Subcutaneous abdominal adipose tissue (tissue), 5 donors: ENCODE results near the gene SHROOM4.

Source experiments
- H3K27ac ChIP-seq: one replicate; pipeline ENCODE4 v1.7.0; 2013; ENCODE audit warnings: low read depth, mild to moderate bottlenecking, inconsistent platforms, low read length, moderate library complexity
- H3K27me3 ChIP-seq, 5 donors: one replicate each; pipeline ENCODE4 v1.7.0; 2013; ENCODE audit warnings: low read length in 5 of 5, inconsistent platforms in 1 of 5; ENCODE audit not compliant: control insufficient read depth in 5 of 5, insufficient read depth in 4 of 5
- H3K36me3 ChIP-seq, 5 donors: one replicate each; pipeline ENCODE4 v1.7.0; 2013; ENCODE audit warnings: low read length in 5 of 5; ENCODE audit not compliant: control insufficient read depth in 5 of 5, insufficient read depth in 5 of 5
- H3K4me1 ChIP-seq, 5 donors: one replicate each; pipeline ENCODE4 v1.7.0; 2013; ENCODE audit warnings: low read length in 5 of 5, mild to moderate bottlenecking in 3 of 5, moderate library complexity in 1 of 5; ENCODE audit not compliant: control insufficient read depth in 5 of 5, insufficient read depth in 5 of 5
- H3K4me3 ChIP-seq, 5 donors: one replicate each; pipeline ENCODE4 v1.7.0; 2013; ENCODE audit warnings: low read length in 5 of 5, low read depth in 1 of 5
- H3K9ac ChIP-seq, 5 donors: one replicate each; pipeline ENCODE4 v1.7.0; 2013; ENCODE audit warnings: low read length in 5 of 5, mild to moderate bottlenecking in 4 of 5, moderate library complexity in 3 of 5
- H3K9me3 ChIP-seq, 5 donors: one replicate each; pipeline ENCODE4 v1.7.0; 2013; ENCODE audit warnings: low read length in 5 of 5; ENCODE audit not compliant: control insufficient read depth in 5 of 5
- donor health status: healthy.
- donor health status: healthy.
- donor health status: healthy.
- donor health status: healthy.
- donor health status: healthy.

SHROOM4 gene

DNA sequence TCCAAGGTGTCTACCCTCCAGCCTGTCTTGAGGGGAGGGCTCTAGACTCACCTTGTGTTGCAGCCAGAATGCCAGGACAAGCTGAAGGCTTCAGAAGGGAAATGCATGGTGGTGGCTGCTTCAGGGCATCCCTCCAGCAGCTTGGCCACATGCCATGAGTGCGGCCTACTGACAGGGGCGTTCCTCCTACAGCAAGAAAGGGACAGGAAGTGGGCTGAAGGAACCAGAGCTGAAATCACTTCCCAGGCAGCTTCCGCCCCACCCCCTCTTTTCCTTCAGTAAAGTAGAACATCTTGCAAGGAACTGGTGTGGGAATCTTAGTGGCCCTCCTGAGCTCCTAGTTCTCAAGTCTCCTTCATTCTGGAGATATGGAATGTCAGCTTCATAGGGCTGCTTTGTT, 175.9 kb downstream of the SHROOM4 start:
- Histone ChIP-seq H3K36me3 (peaks cover 0 to 16% (median 8%) of the 10 kb centered on the region in 5 donors), H3K4me1 (peaks cover 0 to 30% (median 4%) of the 10 kb centered on the region in 5 donors), H3K4me3 (no peak overlapping the region), H3K27ac (no peak overlapping the region), H3K27me3 (peaks cover 0 to 12% (median 7%) of the 10 kb centered on the region in 5 donors), H3K9ac (no peak overlapping the region), H3K9me3 (no peaks in the 10 kb centered on the region)

DNA sequence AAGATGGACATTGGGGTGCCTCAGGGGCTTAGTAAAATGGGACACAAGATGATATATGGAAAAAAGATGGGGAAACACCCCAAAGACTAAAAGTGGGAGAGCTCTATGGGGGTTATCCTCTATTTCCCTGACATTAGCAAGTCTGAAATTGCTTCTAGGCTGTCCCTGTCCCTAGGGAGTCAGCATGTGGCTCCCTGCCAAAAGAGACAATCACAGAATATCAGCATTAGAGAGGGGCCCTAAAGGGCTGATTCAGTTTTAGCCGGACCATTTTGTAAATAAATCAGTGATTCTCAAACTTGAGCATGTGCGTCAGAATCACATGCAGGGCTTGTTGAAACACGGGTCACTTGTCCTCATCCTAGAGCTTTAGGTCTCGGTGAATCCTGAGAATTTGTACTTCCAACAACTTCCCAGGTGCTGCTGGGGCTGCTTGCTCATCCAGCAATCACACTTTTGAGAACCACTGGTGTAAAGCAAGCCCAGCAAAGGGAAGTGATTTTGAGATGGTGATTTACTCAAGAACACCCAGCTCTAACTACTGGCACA, 178.1 kb downstream of the SHROOM4 start:
- no peak overlapping the region for H3K4me3 ChIP-seq
- H3K9ac ChIP-seq, result no peak overlapping the region
- H3K4me1 ChIP-seq, result peaks cover 0 to 30% (median 4%) of the 10 kb centered on the region in 5 donors
- H3K27me3 ChIP-seq, result peaks cover 0 to 12% (median 6%) of the 10 kb centered on the region in 5 donors
- peaks cover 0 to 16% (median 8%) of the 10 kb centered on the region in 5 donors for H3K36me3 ChIP-seq
- no peaks in the 10 kb centered on the region for H3K9me3 ChIP-seq
- H3K27ac ChIP-seq, result no peak overlapping the region

DNA sequence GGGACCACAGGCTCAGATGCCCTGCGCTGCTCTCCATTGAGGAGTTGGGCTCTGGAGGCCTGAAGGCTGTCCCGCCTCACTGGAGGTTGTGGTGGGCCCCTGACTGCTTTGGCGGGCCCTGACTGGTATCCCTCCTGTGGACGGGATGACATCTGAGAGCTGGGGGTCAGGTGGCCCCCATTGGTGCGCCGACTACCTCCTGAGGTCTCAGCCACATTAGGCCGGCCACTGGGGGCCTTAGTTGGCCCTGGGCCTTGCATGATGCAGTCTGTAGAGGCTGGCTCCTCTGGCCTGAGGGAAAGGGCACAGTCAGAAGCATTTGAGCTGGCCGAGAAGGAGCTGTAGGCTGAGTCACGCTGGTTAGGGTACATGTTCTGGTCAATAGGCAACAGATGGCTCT, 178.8 kb downstream of the SHROOM4 start:
- peaks cover 0 to 16% (median 8%) of the 10 kb centered on the region in 5 donors for H3K36me3 ChIP-seq
- H3K9me3 ChIP-seq, result no peaks in the 10 kb centered on the region
- no peak overlapping the region for H3K9ac ChIP-seq
- H3K27ac ChIP-seq, result no peak overlapping the region
- peaks cover 0 to 12% (median 6%) of the 10 kb centered on the region in 5 donors for H3K27me3 ChIP-seq
- H3K4me3 ChIP-seq, result no peak overlapping the region
- peaks cover 0 to 30% (median 4%) of the 10 kb centered on the region in 5 donors for H3K4me1 ChIP-seq

DNA sequence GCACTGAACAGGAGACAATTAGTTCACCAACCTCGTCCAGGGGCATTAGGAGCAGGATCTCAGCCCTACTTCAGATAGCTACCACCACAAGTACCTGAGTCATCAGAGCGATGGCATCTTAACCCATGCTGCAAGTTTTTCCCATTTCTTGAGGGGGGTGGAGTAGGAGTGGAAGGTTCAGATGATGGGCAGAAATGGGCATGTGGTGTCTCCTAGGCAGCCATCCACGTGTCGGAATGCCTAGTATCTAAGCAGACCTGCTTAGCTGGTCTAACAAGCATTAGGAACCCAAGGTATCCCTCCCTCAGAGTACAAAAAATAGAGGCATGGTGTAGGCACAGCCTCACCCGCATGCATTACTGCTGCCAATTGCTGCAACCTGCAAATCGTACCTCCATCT, 184.2 kb downstream of the SHROOM4 start:
- Histone ChIP-seq H3K27ac (no peak overlapping the region), H3K4me1 (peaks cover 0 to 25% (median 0%) of the 10 kb centered on the region in 5 donors), H3K4me3 (no peak overlapping the region), H3K9ac (no peak overlapping the region), H3K9me3 (no peaks in the 10 kb centered on the region), H3K36me3 (peaks cover 0 to 9% (median 2%) of the 10 kb centered on the region in 5 donors), H3K27me3 (peaks cover 7 to 10% (median 7%) of the 10 kb centered on the region in 5 donors)

DNA sequence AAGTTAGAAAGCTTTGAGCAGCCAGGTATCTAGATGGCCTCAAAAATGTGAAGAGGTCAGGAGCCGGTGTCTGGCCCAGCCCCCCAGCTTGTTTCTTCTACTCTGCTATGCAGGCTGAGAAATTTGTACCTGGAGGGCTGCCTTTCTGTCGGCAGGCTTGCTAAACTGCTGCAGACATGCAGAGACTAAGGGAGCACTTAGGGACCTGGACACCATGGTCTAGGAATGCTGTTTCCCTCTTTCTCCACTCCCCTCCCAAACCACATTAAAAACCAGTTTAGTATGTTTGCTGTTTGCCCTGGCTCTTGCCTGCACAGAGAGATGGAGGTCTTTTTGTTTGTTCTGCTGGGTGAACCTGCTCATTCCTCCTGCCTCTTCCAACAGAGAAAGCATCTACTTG, 186.3 kb downstream of the SHROOM4 start:
- no peaks in the 10 kb centered on the region for H3K36me3 ChIP-seq
- H3K27ac ChIP-seq, result no peak overlapping the region
- no peaks in the 10 kb centered on the region for H3K9me3 ChIP-seq
- no peak overlapping the region for H3K4me3 ChIP-seq
- H3K4me1 ChIP-seq, result peaks cover 0 to 25% (median 0%) of the 10 kb centered on the region in 5 donors
- H3K27me3 ChIP-seq, result peaks cover 0 to 10% (median 7%) of the 10 kb centered on the region in 5 donors
- H3K9ac ChIP-seq, result no peak overlapping the region

DNA sequence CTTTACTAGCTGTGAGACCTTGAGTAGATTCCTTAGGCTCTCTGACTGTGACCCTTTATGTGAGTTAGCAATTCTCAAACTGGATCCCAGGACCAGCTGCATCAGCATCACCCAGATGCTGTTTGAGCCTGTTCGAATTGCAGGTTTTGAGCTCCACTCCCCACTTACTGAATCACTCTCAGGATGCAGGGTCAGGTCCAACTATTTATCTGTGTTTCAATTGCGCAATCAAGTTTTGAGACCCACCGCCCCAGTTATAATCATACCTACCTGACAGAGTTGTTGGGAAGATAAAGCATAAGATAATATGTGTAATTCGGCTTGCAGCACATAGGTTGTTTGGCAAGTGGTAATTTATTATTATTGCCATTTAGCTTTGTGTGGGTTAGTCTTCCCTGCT, 187.6 kb downstream of the SHROOM4 start:
- H3K9me3 ChIP-seq, result no peaks in the 10 kb centered on the region
- H3K27ac ChIP-seq, result no peak overlapping the region
- no peak overlapping the region for H3K9ac ChIP-seq
- H3K27me3 ChIP-seq, result peaks cover 0 to 12% (median 7%) of the 10 kb centered on the region in 5 donors
- H3K4me3 ChIP-seq, result no peak overlapping the region
- H3K4me1 ChIP-seq, result peaks cover 0 to 25% (median 0%) of the 10 kb centered on the region in 5 donors
- H3K36me3 ChIP-seq, result no peaks in the 10 kb centered on the region

DNA sequence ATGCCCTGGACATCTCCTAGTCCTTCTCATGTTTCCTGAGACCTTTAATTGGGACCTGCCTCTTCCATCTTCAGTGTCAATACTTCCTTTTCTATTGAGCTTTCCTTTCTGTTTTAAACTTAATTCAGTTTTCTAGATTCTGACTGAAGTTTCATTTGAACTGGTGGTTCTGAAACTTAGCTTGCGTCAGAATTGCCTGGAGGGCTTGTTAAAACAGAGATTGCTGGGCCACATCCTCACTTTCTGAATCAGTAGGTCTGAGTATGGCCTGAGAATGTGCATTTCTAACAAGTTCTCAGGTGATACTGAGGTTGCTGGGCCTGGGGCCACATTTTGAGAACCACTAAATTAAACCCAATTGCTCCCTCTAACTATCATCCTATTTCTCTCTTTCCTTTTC, 191.2 kb downstream of the SHROOM4 start:
- H3K4me1 ChIP-seq, result peaks cover 0 to 17% (median 0%) of the 10 kb centered on the region in 5 donors
- H3K9me3 ChIP-seq, result peaks cover 0 to 2% (median 0%) of the 10 kb centered on the region in 5 donors

DNA sequence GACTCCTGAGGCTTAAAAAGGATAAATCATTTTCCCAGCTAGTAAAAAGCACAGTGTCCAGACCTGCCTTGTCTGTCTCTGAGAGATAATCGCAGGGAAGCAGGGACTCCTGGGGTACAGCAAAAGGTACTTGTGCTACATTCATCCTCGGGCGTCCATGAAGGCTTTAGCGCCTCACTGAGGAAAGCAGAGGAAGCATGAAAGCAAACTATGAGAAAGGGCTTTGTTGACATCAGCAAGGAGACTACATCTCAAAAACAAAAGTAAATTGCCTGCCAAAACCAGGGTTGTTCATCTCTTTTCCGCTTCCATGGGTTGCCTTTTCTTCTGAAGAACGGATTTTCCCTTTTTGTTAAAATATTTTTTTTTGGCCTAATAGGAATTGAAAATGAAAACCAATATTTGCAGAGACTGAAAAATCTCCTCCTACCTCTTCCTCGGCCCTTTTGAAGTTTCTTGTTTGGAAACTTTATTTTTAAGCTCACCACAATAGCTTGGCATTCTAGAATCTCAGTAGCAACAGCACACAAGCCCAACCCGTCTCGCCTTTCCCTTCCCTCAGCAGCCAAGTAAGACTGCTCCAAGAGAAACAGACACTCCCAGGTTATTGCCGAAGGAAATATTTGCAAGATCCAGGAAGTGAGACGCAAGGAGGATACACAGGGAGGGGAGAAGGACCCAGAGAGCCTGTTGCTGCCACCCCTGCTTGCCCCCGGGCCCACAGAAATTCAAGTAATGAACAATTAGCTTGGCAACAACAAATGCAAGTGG, 195.0 kb downstream of the SHROOM4 start:
- no peaks in the 10 kb centered on the region for H3K36me3 ChIP-seq
- H3K27me3 ChIP-seq, result peaks cover 0 to 15% (median 3%) of the 10 kb centered on the region in 5 donors
- H3K4me1 ChIP-seq, result peaks cover 0 to 13% (median 0%) of the 10 kb centered on the region in 5 donors
- no peak overlapping the region for H3K4me3 ChIP-seq
- no peak overlapping the region for H3K9ac ChIP-seq
- peaks cover 0 to 2% (median 0%) of the 10 kb centered on the region in 5 donors for H3K9me3 ChIP-seq
- H3K27ac ChIP-seq, result no peak overlapping the region

More for the DNA sequence above, 191.2 kb downstream of the SHROOM4 start:
- H3K9ac ChIP-seq, result no peak overlapping the region
- no peak overlapping the region for H3K27ac ChIP-seq
- no peaks in the 10 kb centered on the region for H3K36me3 ChIP-seq
- H3K4me3 ChIP-seq, result no peak overlapping the region
- H3K27me3 ChIP-seq, result peaks cover 0 to 8% (median 2%) of the 10 kb centered on the region in 5 donors

DNA sequence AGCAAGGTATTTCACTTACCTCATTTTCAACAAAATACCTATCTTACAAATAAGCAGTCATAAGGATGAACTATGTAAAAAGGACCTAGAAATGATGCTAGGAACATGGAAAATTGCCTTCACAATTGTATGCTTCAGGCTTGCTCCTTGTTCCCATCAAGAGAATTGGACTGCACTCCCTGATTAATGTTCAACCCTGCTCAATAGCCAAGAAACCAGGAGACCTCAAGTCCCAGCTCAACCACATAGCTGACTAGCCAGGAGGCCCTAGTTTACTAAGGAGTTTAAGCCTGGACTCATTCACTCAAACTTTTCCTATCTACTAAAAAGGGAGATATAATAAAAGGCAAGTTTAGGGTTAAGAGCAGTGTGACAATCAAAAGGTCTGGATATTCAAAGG, 196.8 kb downstream of the SHROOM4 start:
- H3K36me3 ChIP-seq, result no peaks in the 10 kb centered on the region
- peaks cover 0 to 13% (median 0%) of the 10 kb centered on the region in 5 donors for H3K4me1 ChIP-seq
- no peak overlapping the region for H3K4me3 ChIP-seq
- no peak overlapping the region for H3K27ac ChIP-seq
- H3K9ac ChIP-seq, result no peak overlapping the region
- H3K27me3 ChIP-seq, result peaks cover 0 to 15% (median 3%) of the 10 kb centered on the region in 5 donors
- peaks cover 0 to 2% (median 0%) of the 10 kb centered on the region in 5 donors for H3K9me3 ChIP-seq

DNA sequence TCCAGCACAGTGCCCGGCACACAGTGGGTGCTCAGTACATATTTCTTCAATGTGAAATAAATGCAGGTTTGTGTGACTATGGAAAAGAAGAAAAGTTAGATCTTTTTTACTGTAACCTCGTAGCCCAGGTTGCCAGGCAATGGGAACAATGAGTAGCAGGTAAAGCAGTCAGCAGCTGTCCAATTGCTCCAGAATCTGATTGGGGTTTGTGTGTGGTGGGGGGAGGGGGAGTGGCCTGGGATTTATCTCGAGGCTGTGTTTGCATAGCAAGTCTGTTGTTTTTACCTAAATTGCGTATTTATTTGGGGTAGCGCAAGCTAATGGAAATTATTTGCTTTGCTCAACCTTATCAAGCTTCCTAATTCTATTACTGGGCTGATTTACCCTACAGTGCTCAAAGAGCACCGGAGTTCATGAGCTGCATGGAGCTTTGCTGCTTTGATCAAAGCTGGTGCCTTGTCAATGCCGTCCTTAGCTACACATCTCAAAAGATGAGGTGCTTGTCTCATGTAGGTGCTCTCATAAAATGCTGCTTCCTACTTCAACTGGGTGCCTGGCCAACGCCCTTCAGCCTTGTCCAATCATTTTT, 198.3 kb downstream of the SHROOM4 start:
- no peaks in the 10 kb centered on the region for H3K36me3 ChIP-seq
- H3K4me3 ChIP-seq, result no peak overlapping the region
- no peak overlapping the region for H3K9ac ChIP-seq
- peaks cover 0 to 13% (median 0%) of the 10 kb centered on the region in 5 donors for H3K4me1 ChIP-seq
- peaks cover 0 to 12% (median 3%) of the 10 kb centered on the region in 5 donors for H3K27me3 ChIP-seq
- no peak overlapping the region for H3K27ac ChIP-seq
- peaks cover 0 to 2% (median 0%) of the 10 kb centered on the region in 5 donors for H3K9me3 ChIP-seq
